Natural killer cell treated with Interleukin-12 subunit alpha and Interleukin-12 subunit beta and Interleukin-15 and Interleukin-18, amount 100 ng/mL, for 72 hours (primary cell): ENCODE results near the gene CEP295NL. TPM values are rescaled to one million over a fixed set of nuclear protein-coding genes. Genes with fewer than 3 reads are reported as not detected.
A peak's percentile ranks its signal among the peaks of the same experiment; 100 is the strongest.
"Not testable (repeated sequence)": the region's sequence is repeated elsewhere in the genome, so short reads cannot be mapped to it uniquely, and the experiment has no call there.

ENCODE experiments used
- ATAC-seq, 2 donors: fragments of 150-1000 bp; cut with Tn5 transposase in 1 of 2; sonication (Bioruptor Pico), chemical (Tn5 transposase) in 1 of 2; 2 replicates each; pipeline ENCODE4 v1.10.0; 2021
- DNase-seq: peaks from one replicate; pipeline ENCODE4 v3.0.0; 2022; ENCODE audit warnings: low spot score
- H3K27ac Mint-ChIP-seq, 2 donors: 1 replicate in 1 of 2; 2 replicates in 1 of 2; pipeline ENCODE4 v1.8.0; 2022; ENCODE audit warnings: mixed read lengths in 2 of 2, mild to moderate bottlenecking in 1 of 2, moderate library complexity in 1 of 2
- H3K27me3 Mint-ChIP-seq, 2 donors: 1 replicate in 1 of 2; 2 replicates in 1 of 2; pipeline ENCODE4 v1.8.0; 2022; ENCODE audit warnings: mixed read lengths in 2 of 2
- H3K36me3 Mint-ChIP-seq: one replicate; pipeline ENCODE4 v1.8.0; 2022; ENCODE audit warnings: mixed read lengths
- H3K4me1 Mint-ChIP-seq, 2 donors: 1 replicate in 1 of 2; 2 replicates in 1 of 2; pipeline ENCODE4 v1.8.0; 2022; ENCODE audit warnings: low read depth in 2 of 2, mixed read lengths in 2 of 2, mild to moderate bottlenecking in 1 of 2
- H3K4me3 Mint-ChIP-seq: one replicate; pipeline ENCODE4 v1.8.0; 2022; ENCODE audit warnings: mixed read lengths
- H3K9me3 Mint-ChIP-seq: 2 replicates; pipeline ENCODE4 v1.8.0; 2022; ENCODE audit warnings: mixed read lengths
- total RNA-seq, 2 donors: library from RNA; stranded (reverse); gene quantifications; one replicate each; pipeline ENCODE4 v1.2.3, GENCODE V29; 2022

CEP295NL gene
- total RNA-seq, 2 donors from 2014 or later = not detected

- Mint-ChIP-seq H3K9me3 (no peaks in the 10 kb centered on the region), H3K27ac (peak overlapping the region; percentile 74 to 90)
Observed at GRCh38 chr17:78883089-78883532, 19.9 kb downstream of the CEP295NL start.

GRCh38 chr17:78882540-78883088 is 20.4 kb downstream of the CEP295NL start:
- ATAC-seq = peak; percentile 40 to 56
- H3K27ac Mint-ChIP-seq = peak overlapping the region; percentile 74 to 90
- peak overlapping the region; percentile 63 for H3K4me3 Mint-ChIP-seq

More at GRCh38 chr17:78883089-78883532, 19.9 kb downstream of the CEP295NL start:
- H3K27me3 Mint-ChIP-seq = peaks cover 0 to 10% of the 10 kb centered on the region in 2 donors
- no peaks in the 10 kb centered on the region for H3K36me3 Mint-ChIP-seq
- DNase-seq (peak; percentile 67), ATAC-seq (peak; percentile 73 to 78)
- peaks cover 6 to 18% of the 10 kb centered on the region in 2 donors for H3K4me1 Mint-ChIP-seq
- peak overlapping the region; percentile 63 for H3K4me3 Mint-ChIP-seq

GRCh38 chr17:78879635-78880186 is 23.3 kb downstream of the CEP295NL start:
- H3K4me3 Mint-ChIP-seq = peak overlapping the region; percentile 43

More at GRCh38 chr17:78882540-78883088, 20.4 kb downstream of the CEP295NL start:
- H3K4me1 Mint-ChIP-seq = peaks cover 6 to 18% of the 10 kb centered on the region in 2 donors
- no peak for DNase-seq
- no peaks in the 10 kb centered on the region for H3K9me3 Mint-ChIP-seq
- H3K36me3 Mint-ChIP-seq = no peaks in the 10 kb centered on the region
- peaks cover 0 to 10% of the 10 kb centered on the region in 2 donors for H3K27me3 Mint-ChIP-seq

GRCh38 chr17:78878871-78879527 is 24.0 kb downstream of the CEP295NL start:
- Mint-ChIP-seq H3K36me3 (no peaks in the 10 kb centered on the region), H3K9me3 (no peaks in the 10 kb centered on the region), H3K4me1 (peaks cover 6 to 18% of the 10 kb centered on the region in 2 donors), H3K27ac (no peak overlapping the region), H3K4me3 (no peak overlapping the region), H3K27me3 (peaks cover 15 to 19% of the 10 kb centered on the region in 2 donors)
- no peak for ATAC-seq
- no peak for DNase-seq

More at GRCh38 chr17:78879635-78880186, 23.3 kb downstream of the CEP295NL start:
- Mint-ChIP-seq H3K36me3 (no peaks in the 10 kb centered on the region), H3K4me1 (peaks cover 6 to 18% of the 10 kb centered on the region in 2 donors), H3K27ac (peak overlapping the region in 1 of 2 donors; percentile 38), H3K9me3 (no peaks in the 10 kb centered on the region), H3K27me3 (peaks cover 14 to 15% of the 10 kb centered on the region in 2 donors)
- ATAC-seq (no peak), DNase-seq (no peak)

- Mint-ChIP-seq H3K4me1 (peaks cover 5 to 18% of the 10 kb centered on the region in 2 donors), H3K9me3 (no peaks in the 10 kb centered on the region), H3K4me3 (no peak overlapping the region), H3K36me3 (no peaks in the 10 kb centered on the region), H3K27me3 (peaks cover 15 to 19% of the 10 kb centered on the region in 2 donors), H3K27ac (no peak overlapping the region)
- ATAC-seq = no peak
- DNase-seq = no peak
Observed at GRCh38 chr17:78878261-78878660, 24.7 kb downstream of the CEP295NL start.

GRCh38 chr17:78876954-78877517 is 26.0 kb downstream of the CEP295NL start:
- H3K27ac Mint-ChIP-seq = peak overlapping the region in 1 of 2 donors; percentile 50
- H3K4me1 Mint-ChIP-seq, H3K9me3 Mint-ChIP-seq, ATAC-seq, H3K4me3 Mint-ChIP-seq, DNase-seq, H3K36me3 Mint-ChIP-seq: not testable (repeated sequence)
- H3K27me3 Mint-ChIP-seq = peaks cover 15 to 19% of the 10 kb centered on the region in 2 donors

GRCh38 chr17:78876094-78876597 is 26.9 kb downstream of the CEP295NL start:
- H3K4me1 Mint-ChIP-seq = peaks cover 0 to 9% of the 10 kb centered on the region in 2 donors
- peak overlapping the region in 1 of 2 donors; percentile 12 for H3K27ac Mint-ChIP-seq
- H3K27me3 Mint-ChIP-seq = peaks cover 15 to 19% of the 10 kb centered on the region in 2 donors
- no peaks in the 10 kb centered on the region for H3K9me3 Mint-ChIP-seq
- no peak overlapping the region for H3K4me3 Mint-ChIP-seq
- ATAC-seq (no peak), DNase-seq (no peak)
- no peaks in the 10 kb centered on the region for H3K36me3 Mint-ChIP-seq

GRCh38 chr17:78875363-78876093 is 27.5 kb downstream of the CEP295NL start:
- Mint-ChIP-seq H3K4me3 (no peak overlapping the region), H3K27me3 (peaks cover 15 to 19% of the 10 kb centered on the region in 2 donors), H3K4me1 (peaks cover 0 to 9% of the 10 kb centered on the region in 2 donors), H3K27ac (peak overlapping the region in 1 of 2 donors; percentile 12), H3K36me3 (no peaks in the 10 kb centered on the region), H3K9me3 (no peaks in the 10 kb centered on the region)
- DNase-seq (no peak), ATAC-seq (no peak)

- Mint-ChIP-seq H3K36me3 (no peaks in the 10 kb centered on the region), H3K9me3 (no peaks in the 10 kb centered on the region), H3K4me1 (peaks cover 0 to 1% of the 10 kb centered on the region in 2 donors), H3K27ac (no peak overlapping the region), H3K4me3 (no peak overlapping the region), H3K27me3 (peaks cover 6 to 19% of the 10 kb centered on the region in 2 donors)
- no peak for DNase-seq
- ATAC-seq = no peak
Observed at GRCh38 chr17:78873519-78874340, 29.3 kb downstream of the CEP295NL start.

- peaks cover 5 to 19% of the 10 kb centered on the region in 2 donors for H3K27me3 Mint-ChIP-seq
- DNase-seq (no peak), ATAC-seq (no peak)
- no peak overlapping the region for H3K4me3 Mint-ChIP-seq
- H3K36me3 Mint-ChIP-seq = no peaks in the 10 kb centered on the region
- no peak overlapping the region for H3K27ac Mint-ChIP-seq
- H3K4me1 Mint-ChIP-seq = no peaks in the 10 kb centered on the region
- no peaks in the 10 kb centered on the region for H3K9me3 Mint-ChIP-seq
Observed at GRCh38 chr17:78872486-78872885, 30.5 kb downstream of the CEP295NL start.

- H3K4me3 Mint-ChIP-seq = no peak overlapping the region
- no peak overlapping the region for H3K27ac Mint-ChIP-seq
- H3K27me3 Mint-ChIP-seq = peaks cover 2 to 5% of the 10 kb centered on the region in 2 donors
- ATAC-seq = no peak
- DNase-seq = no peak
- H3K36me3 Mint-ChIP-seq = no peaks in the 10 kb centered on the region
- no peaks in the 10 kb centered on the region for H3K9me3 Mint-ChIP-seq
- H3K4me1 Mint-ChIP-seq = peaks cover 0 to 2% of the 10 kb centered on the region in 2 donors
Observed at GRCh38 chr17:78870621-78871020, 32.4 kb downstream of the CEP295NL start.

GRCh38 chr17:78868391-78868790 is 34.6 kb downstream of the CEP295NL start:
- Mint-ChIP-seq H3K36me3 (no peaks in the 10 kb centered on the region), H3K27me3 (peaks cover 5 to 8% of the 10 kb centered on the region in 2 donors), H3K4me3 (no peak overlapping the region), H3K9me3 (no peaks in the 10 kb centered on the region), H3K4me1 (peaks cover 0 to 3% of the 10 kb centered on the region in 2 donors), H3K27ac (no peak overlapping the region)
- ATAC-seq (no peak), DNase-seq (no peak)
